HUES64 (cell line): Measurements from ENCODE around the gene NAXE.
"Not testable (repeated sequence)": the region's sequence is repeated elsewhere in the genome, so short reads cannot be mapped to it uniquely, and the experiment has no call there.

Experiments
- H3K27ac ChIP-seq: 2 replicates; pipeline ENCODE4 v1.7.0; 2013; ENCODE audit warnings: low read depth, low read length, inconsistent platforms
- H3K27me3 ChIP-seq: 2 replicates; pipeline ENCODE4 v1.6.1; 2013; ENCODE audit warnings: mild to moderate bottlenecking, low read length; ENCODE audit not compliant: insufficient read depth
- H3K36me3 ChIP-seq: 2 replicates; pipeline ENCODE4 v1.6.1; 2013; ENCODE audit warnings: mild to moderate bottlenecking, low read length; ENCODE audit not compliant: insufficient read depth
- H3K4me1 ChIP-seq: 2 replicates; pipeline ENCODE4 v1.6.1; 2013; ENCODE audit warnings: mild to moderate bottlenecking, low read length, moderate library complexity; ENCODE audit not compliant: insufficient read depth
- H3K4me3 ChIP-seq: 2 replicates; pipeline ENCODE4 v1.5.1; 2013; ENCODE audit warnings: mild to moderate bottlenecking, low read length, moderate library complexity
- H3K9ac ChIP-seq: 2 replicates; pipeline ENCODE4 v1.6.1; 2013; ENCODE audit warnings: mild to moderate bottlenecking, low read depth, low read length
- H3K9me3 ChIP-seq: 2 replicates; pipeline ENCODE4 v1.6.1; 2013; ENCODE audit warnings: low read depth, low read length; ENCODE audit not compliant: insufficient read depth
- WGBS: fragments of 150-250, 120-280 bp; methylation state at CpG from one replicate; pipeline ENCODE4 v1.1.7; 2013; ENCODE audit warnings: missing lambda C conversion rate; 5-methylcytosine and 5-hydroxymethylcytosine counted together

Gene NAXE

GRCh38 chr1:156624814-156625435, 33.3 kb downstream of the NAXE start:
- 2% methylated on average over 50 of the region's 55 CpGs for WGBS

GRCh38 chr1:156625436-156626078, 34.0 kb downstream of the NAXE start:
- H3K4me3 ChIP-seq, result peak overlapping the region; percentile 68
- no peak overlapping the region for H3K9ac ChIP-seq
- no peaks in the 10 kb centered on the region for H3K4me1 ChIP-seq
- no peaks in the 10 kb centered on the region for H3K36me3 ChIP-seq
- no peaks in the 10 kb centered on the region for H3K9me3 ChIP-seq
- WGBS, result 3% methylated on average over 45 of the region's 45 CpGs
- H3K27me3 ChIP-seq, result peaks cover 64% of the 10 kb centered on the region
- no peak overlapping the region for H3K27ac ChIP-seq

More at GRCh38 chr1:156624814-156625435, 33.3 kb downstream of the NAXE start:
- Histone ChIP-seq H3K4me3 (peak overlapping the region; percentile 68), H3K36me3 (no peaks in the 10 kb centered on the region), H3K27ac (no peak overlapping the region), H3K9ac (no peak overlapping the region), H3K9me3 (no peaks in the 10 kb centered on the region), H3K27me3 (peaks cover 70% of the 10 kb centered on the region), H3K4me1 (no peaks in the 10 kb centered on the region)

GRCh38 chr1:156626079-156626438, 34.5 kb downstream of the NAXE start:
- H3K4me3 ChIP-seq, result no peak overlapping the region
- no peaks in the 10 kb centered on the region for H3K9me3 ChIP-seq
- H3K27ac ChIP-seq, result no peak overlapping the region
- peaks cover 64% of the 10 kb centered on the region for H3K27me3 ChIP-seq
- H3K36me3 ChIP-seq, result no peaks in the 10 kb centered on the region
- no peaks in the 10 kb centered on the region for H3K4me1 ChIP-seq
- WGBS, result 50% methylated on average over 4 of the region's 4 CpGs
- H3K9ac ChIP-seq, result no peak overlapping the region

GRCh38 chr1:156627313-156627880, 35.8 kb downstream of the NAXE start:
- H3K9ac ChIP-seq, result no peak overlapping the region

GRCh38 chr1:156629823-156630449, 38.4 kb downstream of the NAXE start:
- 88% methylated on average over 8 of the region's 8 CpGs for WGBS
- Histone ChIP-seq H3K9ac (no peak overlapping the region), H3K4me1 (no peaks in the 10 kb centered on the region), H3K4me3 (no peak overlapping the region), H3K27me3 (peaks cover 46% of the 10 kb centered on the region), H3K36me3 (no peaks in the 10 kb centered on the region), H3K27ac (no peak overlapping the region), H3K9me3 (no peaks in the 10 kb centered on the region)

More at GRCh38 chr1:156627313-156627880, 35.8 kb downstream of the NAXE start:
- no peaks in the 10 kb centered on the region for H3K9me3 ChIP-seq
- H3K4me1 ChIP-seq, result no peaks in the 10 kb centered on the region
- no peak overlapping the region for H3K4me3 ChIP-seq
- WGBS, result 79% methylated on average over 2 of the region's 2 CpGs
- peaks cover 53% of the 10 kb centered on the region for H3K27me3 ChIP-seq
- H3K27ac ChIP-seq, result no peak overlapping the region
- H3K36me3 ChIP-seq, result no peaks in the 10 kb centered on the region

GRCh38 chr1:156631152-156631551, 39.6 kb downstream of the NAXE start:
- H3K27ac ChIP-seq, H3K9ac ChIP-seq, H3K9me3 ChIP-seq, H3K4me1 ChIP-seq, H3K4me3 ChIP-seq, H3K36me3 ChIP-seq: not testable (repeated sequence)
- 67% methylated on average over 9 of the region's 9 CpGs for WGBS
- peaks cover 46% of the 10 kb centered on the region for H3K27me3 ChIP-seq

- Histone ChIP-seq H3K4me1 (no peaks in the 10 kb centered on the region), H3K9me3 (no peaks in the 10 kb centered on the region), H3K4me3 (no peak overlapping the region), H3K9ac (no peak overlapping the region), H3K27ac (no peak overlapping the region), H3K36me3 (no peaks in the 10 kb centered on the region), H3K27me3 (peaks cover 45% of the 10 kb centered on the region)
- 76% methylated on average over 3 of the region's 3 CpGs for WGBS
These were observed 40.8 kb downstream of the NAXE start for GRCh38 chr1:156632355-156632754.

- Histone ChIP-seq H3K4me3 (no peak overlapping the region), H3K4me1 (peaks cover 12% of the 10 kb centered on the region; the same call in 1 of the 2 replicates), H3K9ac (no peak overlapping the region), H3K9me3 (no peaks in the 10 kb centered on the region), H3K27me3 (peaks cover 84% of the 10 kb centered on the region), H3K36me3 (no peaks in the 10 kb centered on the region), H3K27ac (no peak overlapping the region)
- 73% methylated on average over 7 of the region's 8 CpGs for WGBS
These were observed 46.8 kb downstream of the NAXE start for GRCh38 chr1:156638189-156638985.

GRCh38 chr1:156639601-156640101, 48.1 kb downstream of the NAXE start:
- H3K36me3 ChIP-seq, result no peaks in the 10 kb centered on the region
- H3K27ac ChIP-seq, result no peak overlapping the region
- peaks cover 12% of the 10 kb centered on the region; the same call in 1 of the 2 replicates for H3K4me1 ChIP-seq
- H3K4me3 ChIP-seq, result no peak overlapping the region
- WGBS, result 77% methylated on average over 6 of the region's 6 CpGs
- H3K9me3 ChIP-seq, result no peaks in the 10 kb centered on the region
- H3K27me3 ChIP-seq, result peaks cover 90% of the 10 kb centered on the region
- H3K9ac ChIP-seq, result no peak overlapping the region

GRCh38 chr1:156640842-156641706, 49.5 kb downstream of the NAXE start:
- 48% methylated on average over 6 of the region's 6 CpGs for WGBS
- Histone ChIP-seq H3K27ac (no peak overlapping the region), H3K36me3 (no peaks in the 10 kb centered on the region), H3K27me3 (peaks cover 90% of the 10 kb centered on the region), H3K4me3 (peak overlapping the region; percentile 61), H3K4me1 (peaks cover 12% of the 10 kb centered on the region; the same call in 1 of the 2 replicates), H3K9ac (no peak overlapping the region), H3K9me3 (no peaks in the 10 kb centered on the region)
